ENCODE results near the gene KIF25.

The KIF25 gene

GRCh38 chr6:168015009-168015408 lies 17.5 kb downstream of the KIF25 start:
- H3K36me3 ChIP-seq (ENCODE audit: control insufficient read depth in 5 of 5, insufficient read depth in 5 of 5, low read length in 5 of 5) = no peaks in the 10 kb centered on the region
- H3K4me3 ChIP-seq (ENCODE audit: low read depth in 1 of 5, low read length in 5 of 5) = no peak overlapping the region
- H3K4me1 ChIP-seq (ENCODE audit: control insufficient read depth in 5 of 5, insufficient read depth in 5 of 5, low read length in 5 of 5) = peaks cover 0 to 34% (median 0%) of the 10 kb centered on the region in 5 donors
- H3K27ac ChIP-seq (ENCODE audit: low read depth, low read length) = no peak overlapping the region
- no peak overlapping the region for H3K9ac ChIP-seq (ENCODE audit: low read length in 5 of 5)
- H3K27me3 ChIP-seq (ENCODE audit: control insufficient read depth in 5 of 5, insufficient read depth in 4 of 5, low read length in 5 of 5) = peaks cover 0 to 4% (median 3%) of the 10 kb centered on the region in 5 donors
- peaks cover 0 to 20% (median 15%) of the 10 kb centered on the region in 5 donors for H3K9me3 ChIP-seq (ENCODE audit: control insufficient read depth in 5 of 5, low read length in 5 of 5)

GRCh38 chr6:168015482-168016175 lies 18.2 kb downstream of the KIF25 start:
- Histone ChIP-seq H3K36me3 (ENCODE audit: control insufficient read depth in 5 of 5, insufficient read depth in 5 of 5, low read length in 5 of 5) (no peaks in the 10 kb centered on the region), H3K27me3 (ENCODE audit: control insufficient read depth in 5 of 5, insufficient read depth in 4 of 5, low read length in 5 of 5) (peaks cover 0 to 4% (median 3%) of the 10 kb centered on the region in 5 donors), H3K4me1 (ENCODE audit: control insufficient read depth in 5 of 5, insufficient read depth in 5 of 5, low read length in 5 of 5) (peaks cover 0 to 34% (median 0%) of the 10 kb centered on the region in 5 donors), H3K27ac (ENCODE audit: low read depth, low read length) (no peak overlapping the region), H3K4me3 (ENCODE audit: low read depth in 1 of 5, low read length in 5 of 5) (no peak overlapping the region), H3K9me3 (ENCODE audit: control insufficient read depth in 5 of 5, low read length in 5 of 5) (peaks cover 0 to 19% (median 11%) of the 10 kb centered on the region in 5 donors), H3K9ac (ENCODE audit: low read length in 5 of 5) (no peak overlapping the region)

- no peak overlapping the region for H3K27ac ChIP-seq (ENCODE audit: low read depth, low read length)
- H3K9ac ChIP-seq (ENCODE audit: low read length in 5 of 5) = no peak overlapping the region
- peaks cover 0 to 14% (median 11%) of the 10 kb centered on the region in 5 donors for H3K9me3 ChIP-seq (ENCODE audit: control insufficient read depth in 5 of 5, low read length in 5 of 5)
- H3K27me3 ChIP-seq (ENCODE audit: control insufficient read depth in 5 of 5, insufficient read depth in 4 of 5, low read length in 5 of 5) = peaks cover 0 to 4% (median 3%) of the 10 kb centered on the region in 5 donors
- no peak overlapping the region for H3K4me3 ChIP-seq (ENCODE audit: low read depth in 1 of 5, low read length in 5 of 5)
- no peaks in the 10 kb centered on the region for H3K36me3 ChIP-seq (ENCODE audit: control insufficient read depth in 5 of 5, insufficient read depth in 5 of 5, low read length in 5 of 5)
- H3K4me1 ChIP-seq (ENCODE audit: control insufficient read depth in 5 of 5, insufficient read depth in 5 of 5, low read length in 5 of 5) = peaks cover 0 to 34% (median 0%) of the 10 kb centered on the region in 5 donors
Measured at GRCh38 chr6:168016176-168016620, 18.7 kb downstream of the KIF25 start.

- H3K9ac ChIP-seq (ENCODE audit: low read length in 5 of 5) = no peak overlapping the region
- peaks cover 0 to 10% (median 7%) of the 10 kb centered on the region in 5 donors for H3K9me3 ChIP-seq (ENCODE audit: control insufficient read depth in 5 of 5, low read length in 5 of 5)
- peaks cover 0 to 4% (median 3%) of the 10 kb centered on the region in 5 donors for H3K27me3 ChIP-seq (ENCODE audit: control insufficient read depth in 5 of 5, insufficient read depth in 4 of 5, low read length in 5 of 5)
- H3K27ac ChIP-seq (ENCODE audit: low read depth, low read length) = no peak overlapping the region
- H3K4me1 ChIP-seq (ENCODE audit: control insufficient read depth in 5 of 5, insufficient read depth in 5 of 5, low read length in 5 of 5) = peaks cover 0 to 34% (median 0%) of the 10 kb centered on the region in 5 donors
- no peaks in the 10 kb centered on the region for H3K36me3 ChIP-seq (ENCODE audit: control insufficient read depth in 5 of 5, insufficient read depth in 5 of 5, low read length in 5 of 5)
- no peak overlapping the region for H3K4me3 ChIP-seq (ENCODE audit: low read depth in 1 of 5, low read length in 5 of 5)
Measured at GRCh38 chr6:168016721-168017525, 19.5 kb downstream of the KIF25 start.

- Histone ChIP-seq H3K27me3 (ENCODE audit: control insufficient read depth in 5 of 5, insufficient read depth in 4 of 5, low read length in 5 of 5) (peaks cover 0 to 4% (median 3%) of the 10 kb centered on the region in 5 donors), H3K27ac (ENCODE audit: low read depth, low read length) (no peak overlapping the region), H3K9me3 (ENCODE audit: control insufficient read depth in 5 of 5, low read length in 5 of 5) (peaks cover 0 to 3% (median under 1%) of the 10 kb centered on the region in 5 donors), H3K36me3 (ENCODE audit: control insufficient read depth in 5 of 5, insufficient read depth in 5 of 5, low read length in 5 of 5) (no peaks in the 10 kb centered on the region), H3K4me1 (ENCODE audit: control insufficient read depth in 5 of 5, insufficient read depth in 5 of 5, low read length in 5 of 5) (peaks cover 0 to 34% (median 0%) of the 10 kb centered on the region in 5 donors), H3K4me3 (ENCODE audit: low read depth in 1 of 5, low read length in 5 of 5) (no peak overlapping the region), H3K9ac (ENCODE audit: low read length in 5 of 5) (no peak overlapping the region)
Measured at GRCh38 chr6:168017629-168018028, 20.2 kb downstream of the KIF25 start.

- H3K9me3 ChIP-seq (ENCODE audit: control insufficient read depth in 5 of 5, low read length in 5 of 5) = no peaks in the 10 kb centered on the region
- no peaks in the 10 kb centered on the region for H3K36me3 ChIP-seq (ENCODE audit: control insufficient read depth in 5 of 5, insufficient read depth in 5 of 5, low read length in 5 of 5)
- peaks cover 0 to 28% (median 0%) of the 10 kb centered on the region in 5 donors for H3K4me1 ChIP-seq (ENCODE audit: control insufficient read depth in 5 of 5, insufficient read depth in 5 of 5, low read length in 5 of 5)
- H3K9ac ChIP-seq (ENCODE audit: low read length in 5 of 5) = no peak overlapping the region
- no peak overlapping the region for H3K27ac ChIP-seq (ENCODE audit: low read depth, low read length)
- peaks cover 0 to 4% (median 3%) of the 10 kb centered on the region in 5 donors for H3K27me3 ChIP-seq (ENCODE audit: control insufficient read depth in 5 of 5, insufficient read depth in 4 of 5, low read length in 5 of 5)
- no peak overlapping the region for H3K4me3 ChIP-seq (ENCODE audit: low read depth in 1 of 5, low read length in 5 of 5)
Measured at GRCh38 chr6:168018664-168019063, 21.2 kb downstream of the KIF25 start.

- peaks cover 0 to 4% (median 3%) of the 10 kb centered on the region in 5 donors for H3K27me3 ChIP-seq (ENCODE audit: control insufficient read depth in 5 of 5, insufficient read depth in 4 of 5, low read length in 5 of 5)
- H3K4me3 ChIP-seq (ENCODE audit: low read depth in 1 of 5, low read length in 5 of 5) = no peak overlapping the region
- no peak overlapping the region for H3K9ac ChIP-seq (ENCODE audit: low read length in 5 of 5)
- H3K27ac ChIP-seq (ENCODE audit: low read depth, low read length) = no peak overlapping the region
- no peaks in the 10 kb centered on the region for H3K36me3 ChIP-seq (ENCODE audit: control insufficient read depth in 5 of 5, insufficient read depth in 5 of 5, low read length in 5 of 5)
- H3K9me3 ChIP-seq (ENCODE audit: control insufficient read depth in 5 of 5, low read length in 5 of 5) = no peaks in the 10 kb centered on the region
- peaks cover 0 to 18% (median 3%) of the 10 kb centered on the region in 5 donors for H3K4me1 ChIP-seq (ENCODE audit: control insufficient read depth in 5 of 5, insufficient read depth in 5 of 5, low read length in 5 of 5)
Measured at GRCh38 chr6:168020242-168020641, 22.8 kb downstream of the KIF25 start.

- Histone ChIP-seq H3K4me1 (ENCODE audit: control insufficient read depth in 5 of 5, insufficient read depth in 5 of 5, low read length in 5 of 5) (peaks cover 0 to 15% (median 3%) of the 10 kb centered on the region in 5 donors), H3K27ac (ENCODE audit: low read depth, low read length) (no peak overlapping the region), H3K36me3 (ENCODE audit: control insufficient read depth in 5 of 5, insufficient read depth in 5 of 5, low read length in 5 of 5) (no peaks in the 10 kb centered on the region), H3K9ac (ENCODE audit: low read length in 5 of 5) (no peak overlapping the region), H3K9me3 (ENCODE audit: control insufficient read depth in 5 of 5, low read length in 5 of 5) (no peaks in the 10 kb centered on the region), H3K4me3 (ENCODE audit: low read depth in 1 of 5, low read length in 5 of 5) (no peak overlapping the region), H3K27me3 (ENCODE audit: control insufficient read depth in 5 of 5, insufficient read depth in 4 of 5, low read length in 5 of 5) (peaks cover 0 to 3% (median 2%) of the 10 kb centered on the region in 5 donors)
Measured at GRCh38 chr6:168021581-168021980, 24.1 kb downstream of the KIF25 start.

- peaks cover 0 to 6% (median 3%) of the 10 kb centered on the region in 5 donors for H3K4me1 ChIP-seq (ENCODE audit: control insufficient read depth in 5 of 5, insufficient read depth in 5 of 5, low read length in 5 of 5)
- H3K27ac ChIP-seq (ENCODE audit: low read depth, low read length) = no peak overlapping the region
- no peaks in the 10 kb centered on the region for H3K36me3 ChIP-seq (ENCODE audit: control insufficient read depth in 5 of 5, insufficient read depth in 5 of 5, low read length in 5 of 5)
- no peak overlapping the region for H3K9ac ChIP-seq (ENCODE audit: low read length in 5 of 5)
- H3K4me3 ChIP-seq (ENCODE audit: low read depth in 1 of 5, low read length in 5 of 5) = no peak overlapping the region
- H3K27me3 ChIP-seq (ENCODE audit: control insufficient read depth in 5 of 5, insufficient read depth in 4 of 5, low read length in 5 of 5) = no peaks in the 10 kb centered on the region
- no peaks in the 10 kb centered on the region for H3K9me3 ChIP-seq (ENCODE audit: control insufficient read depth in 5 of 5, low read length in 5 of 5)
Measured at GRCh38 chr6:168022488-168023321, 25.2 kb downstream of the KIF25 start.
